H1 (cell line): ENCODE data around the gene ZSWIM6. TPM values are rescaled to one million over a fixed set of nuclear protein-coding genes. Genes with fewer than 3 reads are reported as not detected.

Experiments
- CTCF ChIA-PET: fragments of 300-600 bp; sonication (Branson Sonifier 250); formaldehyde crosslinking; loops from one replicate; lab custom pipeline; 2021; ENCODE audit not compliant: partially characterized antibody; lab: Charles Lee
- POLR2A ChIA-PET: fragments of 300-600 bp; sonication (Branson Sonifier 250); formaldehyde crosslinking; loops from one replicate; lab custom pipeline; 2021; ENCODE audit warnings: inconsistent platforms; ENCODE audit not compliant: partially characterized antibody; lab: Charles Lee
- DNase-seq, 2 experiments: peaks; one replicate each; pipeline versions ENCODE4 v3.0.0 to v3.0.0-alpha.2; 2010 to 2022; ENCODE audit warnings: low spot score in 2 of 2, low read depth in 1 of 2, mixed read lengths in 1 of 2
- FAIRE-seq: peaks from 2 replicates; lab custom pipeline; 2011; peaks lifted over from hg19 to GRCh38; lab: Jason Lieb, UNC
- H2AFZ ChIP-seq: 2 replicates; pipeline ENCODE4 v1.8.1; 2012; ENCODE audit warnings: low read length, inconsistent platforms
- H2AK5ac ChIP-seq: 2 replicates; pipeline ENCODE4 v1.6.1; 2013; ENCODE audit warnings: low read depth, low read length
- H2BK120ac ChIP-seq: replicated peaks from 2 replicates; pipeline ENCODE3; 2013; ENCODE audit warnings: low read depth, low read length, inconsistent platforms
- H2BK12ac ChIP-seq: 2 replicates; pipeline ENCODE4 v1.6.1; 2013; ENCODE audit warnings: low read depth, low read length
- H2BK15ac ChIP-seq: 2 replicates; pipeline ENCODE4 v1.6.1; 2013; ENCODE audit warnings: low read length
- H2BK20ac ChIP-seq: 2 replicates; pipeline ENCODE4 v1.6.1; 2013; ENCODE audit warnings: low read length
- H2BK5ac ChIP-seq: 2 replicates; pipeline ENCODE4 v1.6.1; 2013; ENCODE audit warnings: low read depth, low read length
- H3K14ac ChIP-seq: 2 replicates; pipeline ENCODE4 v1.6.1; 2013; ENCODE audit warnings: inconsistent platforms; ENCODE audit not compliant: insufficient read length
- H3K18ac ChIP-seq: 2 replicates; pipeline ENCODE4 v1.6.1; 2013; ENCODE audit warnings: low read length; ENCODE audit errors: extremely low read depth
- H3K23ac ChIP-seq: 2 replicates; pipeline ENCODE4 v1.6.1; 2013; ENCODE audit warnings: inconsistent platforms; ENCODE audit not compliant: insufficient read length
- H3K23me2 ChIP-seq: 2 replicates; pipeline ENCODE4 v1.6.1; 2013; ENCODE audit warnings: low read depth, low read length
- H3K27ac ChIP-seq: 2 replicates; pipeline ENCODE4 v1.6.1; 2011; ENCODE audit warnings: low read depth, low read length, inconsistent platforms
- H3K27me3 ChIP-seq, 4 experiments: replicated peaks in 1 of 4; 1 replicate in 1 of 4; 2 replicates in 3 of 4; pipeline versions ENCODE4 v1.6.1 to v1.8.1; 2011 to 2013; ENCODE audit warnings: low read length in 3 of 4, mild to moderate bottlenecking in 3 of 4, inconsistent platforms in 2 of 4, mixed read lengths in 2 of 4, moderate library complexity in 1 of 4; ENCODE audit not compliant: control insufficient read depth in 3 of 4, insufficient read depth in 3 of 4; ENCODE audit errors: extremely low read depth in 1 of 4
- H3K36me3 ChIP-seq, 4 experiments: 2 replicates each; pipeline versions ENCODE4 v1.6.1 to v1.8.1; 2011 to 2013; ENCODE audit warnings: mild to moderate bottlenecking in 4 of 4, low read length in 3 of 4, moderate library complexity in 2 of 4, control low read depth in 1 of 4, inconsistent platforms in 1 of 4; ENCODE audit not compliant: insufficient read depth in 4 of 4, control insufficient read depth in 2 of 4
- H3K4ac ChIP-seq: replicated peaks from 2 replicates; pipeline ENCODE3; 2013; ENCODE audit warnings: low read length, low read depth, mixed read lengths, inconsistent platforms; ENCODE audit not compliant: insufficient read length
- H3K4me1 ChIP-seq, 4 experiments: replicated peaks in 1 of 4; 1 replicate in 1 of 4; 2 replicates in 3 of 4; pipeline versions ENCODE4 v1.6.1 to v1.8.1; 2011 to 2013; ENCODE audit warnings: low read length in 3 of 4, inconsistent platforms in 2 of 4, mixed read lengths in 1 of 4; ENCODE audit not compliant: insufficient read depth in 4 of 4, control insufficient read depth in 3 of 4
- H3K4me2 ChIP-seq, 2 experiments: 2 replicates each; pipeline versions ENCODE4 v1.6.1 to v1.8.1; 2011 to 2013; ENCODE audit warnings: low read depth in 2 of 2, low read length in 2 of 2, control low read depth in 1 of 2, inconsistent platforms in 1 of 2, mild to moderate bottlenecking in 1 of 2; ENCODE audit not compliant: insufficient read depth in 1 of 2
- H3K4me3 ChIP-seq, 4 experiments: fragments of 200-600, 300-600 bp in 1 of 4; sonication (generic), shearing (Covaris generic), sonication (Bioruptor Twin) in 1 of 4; 2 replicates each; pipeline versions ENCODE4 v1.5.1 to v1.8.1; 2011 to 2016; ENCODE audit warnings: low read length in 4 of 4, low read depth in 3 of 4, control low read depth in 2 of 4, inconsistent platforms in 2 of 4, mild to moderate bottlenecking in 2 of 4, mixed read lengths in 1 of 4, moderate library complexity in 1 of 4; ENCODE audit not compliant: insufficient read depth in 2 of 4; ENCODE audit errors: extremely low read depth in 1 of 4
- H3K56ac ChIP-seq: replicated peaks from 2 replicates; pipeline ENCODE3; 2013; ENCODE audit warnings: low read depth, mild to moderate bottlenecking, mixed read lengths, low read length, inconsistent platforms; ENCODE audit not compliant: insufficient read length
- H3K79me1 ChIP-seq: 2 replicates; pipeline ENCODE4 v1.6.1; 2013; ENCODE audit warnings: low read depth, low read length, control low read depth
- H3K79me2 ChIP-seq, 2 experiments: 2 replicates each; pipeline versions ENCODE4 v1.6.1 to v1.8.1; 2012 to 2013; ENCODE audit warnings: low read length in 2 of 2, mild to moderate bottlenecking in 2 of 2, inconsistent platforms in 1 of 2; ENCODE audit not compliant: insufficient read depth in 2 of 2, control insufficient read depth in 1 of 2
- H3K9ac ChIP-seq, 4 experiments: replicated peaks in 1 of 4; 1 replicate in 1 of 4; 2 replicates in 3 of 4; pipeline versions ENCODE4 v1.6.1 to v1.8.1; 2011 to 2013; ENCODE audit warnings: low read depth in 3 of 4, low read length in 3 of 4, control low read depth in 2 of 4, mild to moderate bottlenecking in 2 of 4, moderate library complexity in 2 of 4, inconsistent platforms in 1 of 4; ENCODE audit errors: extremely low read depth in 1 of 4
- H3K9me3 ChIP-seq, 2 experiments: 2 replicates each; pipeline versions ENCODE4 v1.6.1 to v1.8.1; 2012 to 2013; ENCODE audit warnings: mild to moderate bottlenecking in 2 of 2, moderate library complexity in 2 of 2, control low read depth in 1 of 2, inconsistent platforms in 1 of 2, low read depth in 1 of 2, low read length in 1 of 2, mixed read lengths in 1 of 2; ENCODE audit not compliant: insufficient read depth in 2 of 2
- H4K20me1 ChIP-seq, 2 experiments: replicated peaks in 1 of 2; 2 replicates each; pipeline versions ENCODE3 to v1.8.1; 2011 to 2013; ENCODE audit warnings: inconsistent platforms in 2 of 2, low read length in 2 of 2, mild to moderate bottlenecking in 1 of 2; ENCODE audit not compliant: insufficient read depth in 2 of 2, control insufficient read depth in 1 of 2
- H4K5ac ChIP-seq: 2 replicates; pipeline ENCODE4 v1.6.1; 2013; ENCODE audit warnings: low read length, low read depth, mixed read lengths, inconsistent platforms; ENCODE audit not compliant: insufficient read length
- H4K8ac ChIP-seq: 2 replicates; pipeline ENCODE4 v1.8.0; 2013; ENCODE audit warnings: mild to moderate bottlenecking, moderate library complexity, low read length, inconsistent platforms; ENCODE audit not compliant: insufficient read depth; ENCODE audit errors: extremely low read depth
- H4K91ac ChIP-seq: replicated peaks from 2 replicates; pipeline ENCODE3; 2013; ENCODE audit warnings: low read length, mixed read lengths, inconsistent platforms; ENCODE audit not compliant: insufficient read length
- CBX8 ChIP-seq: fragments of 300-800, 300-1000 bp; sonication (generic); IDR thresholded peaks from 2 replicates; pipeline ENCODE4 v1.7.1; 2016; ENCODE audit warnings: low read depth, low read length, borderline replicate concordance
- CHD2 ChIP-seq: IDR thresholded peaks from 2 replicates; pipeline ENCODE4 v1.6.1; 2012; ENCODE audit warnings: low read length, improper control_type of control experiment
- GABPA ChIP-seq: IDR thresholded peaks from 2 replicates; pipeline ENCODE4 v1.6.1; 2011; ENCODE audit warnings: mild to moderate bottlenecking, low read length, moderate library complexity, borderline replicate concordance; ENCODE audit not compliant: insufficient read depth
- JUN ChIP-seq: IDR thresholded peaks from 2 replicates; pipeline ENCODE4 v1.6.1; 2011; ENCODE audit warnings: low read depth, mild to moderate bottlenecking, improper control_type of control experiment, low read length
- SUZ12 ChIP-seq: fragments of 200-600 bp; sonication (generic); IDR thresholded peaks from 2 replicates; pipeline ENCODE4 v1.6.1; 2012; ENCODE audit warnings: mild to moderate bottlenecking, inconsistent platforms, low read length, moderate library complexity, mixed read lengths
- TAF1 ChIP-seq: IDR thresholded peaks from 2 replicates; pipeline ENCODE4 v1.6.1; 2011; ENCODE audit warnings: mild to moderate bottlenecking, low read depth, low read length
- TBP ChIP-seq: IDR thresholded peaks from 2 replicates; pipeline ENCODE4 v1.6.1; 2011; ENCODE audit warnings: low read depth, low read length, improper control_type of control experiment
- WGBS, 2 experiments: shearing (Covaris generic) in 1 of 2; methylation state at CpG; one replicate each; pipeline versions ENCODE4 v1.1.6 to v1.1.7; 2013 to 2015; ENCODE audit warnings: low lambda C conversion rate in 2 of 2, mixed read lengths in 2 of 2, inconsistent platforms in 1 of 2, low coverage in 1 of 2, missing lambda C conversion rate in 1 of 2; ENCODE audit not compliant: insufficient replicate concordance in 2 of 2, insufficient coverage in 1 of 2, insufficient read length in 1 of 2; ENCODE audit errors: extremely low coverage in 1 of 2, missing lambda C conversion rate in 1 of 2; 5-methylcytosine and 5-hydroxymethylcytosine counted together
- polyA plus RNA-seq, 7 experiments: library from polyadenylated mRNA; depleted of rRNA in 3 of 7; stranded (reverse) in 5 of 7; unstranded in 2 of 7; fragments of >200 nt in 5 of 7; fragments of 200-250 nt in 2 of 7; gene quantifications; 1 replicate in 5 of 7; 2 replicates in 1 of 7; 4 replicates in 1 of 7; pipeline versions ENCODE4 v1.2.1 to v1.2.3, GENCODE V29; 2011 to 2013; ENCODE audit warnings: missing spikeins in 2 of 7, mixed read lengths in 2 of 7
- total RNA-seq: library from RNA; stranded (reverse); fragmentation: NEBNext Ultra II Directional; extraction: Animal tissue kit (Norgen Biotek cat#: 25700); gene quantifications from 2 replicates; pipeline ENCODE4 v1.2.1, GENCODE V29; 2021
- TF ChIP-seq, protein P1 (sequence below), 3 experiments: IDR thresholded peaks; 1 replicate in 2 of 3; 2 replicates in 1 of 3; pipeline versions ENCODE4 v1.5.1 to v1.6.1; 2011; ENCODE audit warnings: low read length in 3 of 3, mild to moderate bottlenecking in 3 of 3, inconsistent platforms in 2 of 3, low read depth in 1 of 3, moderate library complexity in 1 of 3; ENCODE audit not compliant: insufficient read depth in 1 of 3; ENCODE audit errors: control extremely low read depth in 1 of 3
- TF ChIP-seq, protein P2 (sequence below): IDR thresholded peaks from 2 replicates; pipeline ENCODE4 v1.6.1; 2011; ENCODE audit warnings: low read length, improper control_type of control experiment

Gene ZSWIM6
- total and polyA plus RNA-seq, 2 of the 8 experiments (the other 6 are each of a cell fraction or from before 2014, with no cell fraction given) = 7.9 to 12.4 TPM

DNA sequence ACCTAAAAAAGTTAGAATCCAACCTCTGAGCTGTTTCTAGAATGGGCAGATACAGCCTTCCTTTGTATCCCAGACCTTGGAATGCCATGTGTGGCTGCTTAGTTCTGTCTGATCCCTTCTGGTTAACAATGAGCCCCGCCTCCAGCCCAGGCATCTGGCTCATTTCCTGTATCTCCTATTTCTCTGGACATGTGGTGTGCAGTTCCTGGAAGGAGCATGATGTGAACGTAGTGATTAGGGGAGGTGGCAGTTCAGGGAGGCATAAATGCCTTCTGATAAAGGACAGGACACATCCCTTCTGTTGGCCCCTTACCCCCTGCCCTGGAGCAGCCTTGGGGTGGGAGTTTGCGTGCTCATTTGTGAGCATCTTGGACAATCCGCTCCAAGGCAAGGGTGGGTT lies 243.0 kb downstream of the ZSWIM6 start:
- ChIA-PET CTCF (interaction anchor here (1.1 kb wide), 1 partner anchor 10 kb away, joined by 3 read pairs; no protein-coding TSS in a partner anchor), POLR2A (interaction anchor here (1.1 kb wide), 1 partner anchor 10 kb away, joined by 3 read pairs; no protein-coding TSS in a partner anchor)
- 84% methylated on average over 4 of the region's 4 CpGs; no CpG with 5 or more reads in 1 of the 2 experiments for WGBS, 2 experiments
- no peak overlapping the region; the same call in 1 of the 2 replicates for H4K8ac ChIP-seq
- no peak overlapping the region for H3K4me3 ChIP-seq
- H2AFZ ChIP-seq = no peak overlapping the region; the same call in 1 of the 2 replicates
- no peak overlapping the region for H2BK15ac ChIP-seq
- TF ChIP-seq, protein P1, sequence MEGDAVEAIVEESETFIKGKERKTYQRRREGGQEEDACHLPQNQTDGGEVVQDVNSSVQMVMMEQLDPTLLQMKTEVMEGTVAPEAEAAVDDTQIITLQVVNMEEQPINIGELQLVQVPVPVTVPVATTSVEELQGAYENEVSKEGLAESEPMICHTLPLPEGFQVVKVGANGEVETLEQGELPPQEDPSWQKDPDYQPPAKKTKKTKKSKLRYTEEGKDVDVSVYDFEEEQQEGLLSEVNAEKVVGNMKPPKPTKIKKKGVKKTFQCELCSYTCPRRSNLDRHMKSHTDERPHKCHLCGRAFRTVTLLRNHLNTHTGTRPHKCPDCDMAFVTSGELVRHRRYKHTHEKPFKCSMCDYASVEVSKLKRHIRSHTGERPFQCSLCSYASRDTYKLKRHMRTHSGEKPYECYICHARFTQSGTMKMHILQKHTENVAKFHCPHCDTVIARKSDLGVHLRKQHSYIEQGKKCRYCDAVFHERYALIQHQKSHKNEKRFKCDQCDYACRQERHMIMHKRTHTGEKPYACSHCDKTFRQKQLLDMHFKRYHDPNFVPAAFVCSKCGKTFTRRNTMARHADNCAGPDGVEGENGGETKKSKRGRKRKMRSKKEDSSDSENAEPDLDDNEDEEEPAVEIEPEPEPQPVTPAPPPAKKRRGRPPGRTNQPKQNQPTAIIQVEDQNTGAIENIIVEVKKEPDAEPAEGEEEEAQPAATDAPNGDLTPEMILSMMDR (IDR thresholded peaks at IDR 0.05; ENCODE audit: control extremely low read depth in 1 of 3, insufficient read depth in 1 of 3, low read depth in 1 of 3, low read length in 3 of 3) = no peak
- TF ChIP-seq CBX8 (no peak), TAF1 (no peak), JUN (no peak), GABPA (no peak), CHD2 (no peak), SUZ12 (no peak), TBP (no peak)
- TF ChIP-seq, protein P2, sequence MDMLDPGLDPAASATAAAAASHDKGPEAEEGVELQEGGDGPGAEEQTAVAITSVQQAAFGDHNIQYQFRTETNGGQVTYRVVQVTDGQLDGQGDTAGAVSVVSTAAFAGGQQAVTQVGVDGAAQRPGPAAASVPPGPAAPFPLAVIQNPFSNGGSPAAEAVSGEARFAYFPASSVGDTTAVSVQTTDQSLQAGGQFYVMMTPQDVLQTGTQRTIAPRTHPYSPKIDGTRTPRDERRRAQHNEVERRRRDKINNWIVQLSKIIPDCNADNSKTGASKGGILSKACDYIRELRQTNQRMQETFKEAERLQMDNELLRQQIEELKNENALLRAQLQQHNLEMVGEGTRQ = no peak
- no peak overlapping the region for H3K23ac ChIP-seq
- H2BK12ac ChIP-seq = no peak overlapping the region
- no peak overlapping the region for H2AK5ac ChIP-seq
- no peak overlapping the region for H2BK20ac ChIP-seq
- no peak overlapping the region for H3K18ac ChIP-seq
- H3K9ac ChIP-seq = no peak overlapping the region
- no peak overlapping the region for H3K27ac ChIP-seq
- no peaks in the 10 kb centered on the region for H3K4me1 ChIP-seq
- no peak overlapping the region for H2BK5ac ChIP-seq
- H3K56ac ChIP-seq = no peak overlapping the region
- FAIRE-seq (no peak), DNase-seq (no peak)
- H4K91ac ChIP-seq = no peak overlapping the region
- no peak overlapping the region for H3K4ac ChIP-seq
- no peak overlapping the region for H4K5ac ChIP-seq
- no peaks in the 10 kb centered on the region; the same call in 1 of the 2 replicates for H3K23me2 ChIP-seq
- no peaks in the 10 kb centered on the region for H3K9me3 ChIP-seq
- no peaks in the 10 kb centered on the region for H3K79me1 ChIP-seq
- no peak overlapping the region for H3K4me2 ChIP-seq
- no peaks in the 10 kb centered on the region for H4K20me1 ChIP-seq
- H3K27me3 ChIP-seq = no peaks in the 10 kb centered on the region
- H3K36me3 ChIP-seq = no peaks in the 10 kb centered on the region
- H3K79me2 ChIP-seq = no peaks in the 10 kb centered on the region
- H2BK120ac ChIP-seq = no peak overlapping the region
- no peak overlapping the region for H3K14ac ChIP-seq
